Uterus (tissue), 2 donors: ENCODE data around the gene MXD1.

Experiments
- CTCF ChIP-seq, 4 experiments: fragments of 200-600 bp in 2 of 4; fragments of 450-650 bp in 2 of 4; sonication (generic) in 2 of 4; IDR thresholded peaks; one replicate each; pipeline ENCODE4 v1.5.1; 2016 to 2019; ENCODE audit warnings: antibody characterized with exemption in 4 of 4, mild to moderate bottlenecking in 2 of 4, moderate library complexity in 1 of 4
- POLR2A ChIP-seq, 2 donors: fragments of 450-650 bp; IDR thresholded peaks; one replicate each; pipeline ENCODE4 v1.6.1; 2016; ENCODE audit warnings: antibody characterized with exemption in 2 of 2, mild to moderate bottlenecking in 1 of 2, moderate library complexity in 1 of 2

GRCh38 chr2:69966496-69966895, 51.6 kb downstream of the MXD1 start:
- no peak for TF ChIP-seq CTCF (IDR thresholded peaks at IDR 0.05)
- no peak for TF ChIP-seq POLR2A (IDR thresholded peaks at IDR 0.05)
